ENCODE measurements around the gene SLC22A23.
A peak's percentile ranks its signal among the peaks of the same experiment; 100 is the strongest.

The SLC22A23 gene

GRCh38 chr6:3324262-3324942, 132.4 kb downstream of the SLC22A23 start:
- H3K9me3 Mint-ChIP-seq (ENCODE audit: low read depth) = no peaks in the 10 kb centered on the region
- peaks cover 2% of the 10 kb centered on the region for H3K36me3 Mint-ChIP-seq
- no peak overlapping the region for H3K4me3 Mint-ChIP-seq
- H3K27ac Mint-ChIP-seq = no peak overlapping the region
- no peaks in the 10 kb centered on the region for H3K27me3 Mint-ChIP-seq
- H3K4me1 Mint-ChIP-seq (ENCODE audit: low read depth) = peaks cover 11% of the 10 kb centered on the region

GRCh38 chr6:3323696-3324261, 133.1 kb downstream of the SLC22A23 start:
- peaks cover 18% of the 10 kb centered on the region for H3K4me1 Mint-ChIP-seq (ENCODE audit: low read depth)
- no peaks in the 10 kb centered on the region for H3K27me3 Mint-ChIP-seq
- H3K27ac Mint-ChIP-seq = no peak overlapping the region
- peaks cover 2% of the 10 kb centered on the region for H3K36me3 Mint-ChIP-seq
- H3K4me3 Mint-ChIP-seq = no peak overlapping the region
- H3K9me3 Mint-ChIP-seq (ENCODE audit: low read depth) = no peaks in the 10 kb centered on the region

- Mint-ChIP-seq H3K4me1 (ENCODE audit: low read depth) (peaks cover 24% of the 10 kb centered on the region), H3K4me3 (no peak overlapping the region), H3K36me3 (peaks cover 2% of the 10 kb centered on the region), H3K27ac (no peak overlapping the region), H3K9me3 (ENCODE audit: low read depth) (no peaks in the 10 kb centered on the region), H3K27me3 (no peaks in the 10 kb centered on the region)
Observed at GRCh38 chr6:3323148-3323547, 133.7 kb downstream of the SLC22A23 start.

- Mint-ChIP-seq H3K27me3 (no peaks in the 10 kb centered on the region), H3K4me1 (ENCODE audit: low read depth) (peaks cover 31% of the 10 kb centered on the region)
Observed at GRCh38 chr6:3322366-3322890, 134.4 kb downstream of the SLC22A23 start.

GRCh38 chr6:3321875-3322274, 135.0 kb downstream of the SLC22A23 start:
- Mint-ChIP-seq H3K4me3 (no peak overlapping the region), H3K4me1 (ENCODE audit: low read depth) (peaks cover 35% of the 10 kb centered on the region), H3K9me3 (ENCODE audit: low read depth) (no peaks in the 10 kb centered on the region), H3K36me3 (peaks cover 2% of the 10 kb centered on the region), H3K27ac (no peak overlapping the region), H3K27me3 (no peaks in the 10 kb centered on the region)

More at GRCh38 chr6:3322366-3322890, 134.4 kb downstream of the SLC22A23 start:
- H3K4me3 Mint-ChIP-seq = no peak overlapping the region
- peaks cover 2% of the 10 kb centered on the region for H3K36me3 Mint-ChIP-seq
- no peaks in the 10 kb centered on the region for H3K9me3 Mint-ChIP-seq (ENCODE audit: low read depth)
- H3K27ac Mint-ChIP-seq = no peak overlapping the region

- H3K27me3 Mint-ChIP-seq = no peaks in the 10 kb centered on the region
- H3K36me3 Mint-ChIP-seq = peaks cover 4% of the 10 kb centered on the region
- H3K9me3 Mint-ChIP-seq (ENCODE audit: low read depth) = no peaks in the 10 kb centered on the region
- H3K4me3 Mint-ChIP-seq = no peak overlapping the region
- H3K4me1 Mint-ChIP-seq (ENCODE audit: low read depth) = peaks cover 35% of the 10 kb centered on the region
- H3K27ac Mint-ChIP-seq = no peak overlapping the region
Observed at GRCh38 chr6:3321042-3321441, 135.8 kb downstream of the SLC22A23 start.

- Mint-ChIP-seq H3K27ac (no peak overlapping the region), H3K4me1 (ENCODE audit: low read depth) (peaks cover 35% of the 10 kb centered on the region), H3K9me3 (ENCODE audit: low read depth) (no peaks in the 10 kb centered on the region), H3K4me3 (no peak overlapping the region), H3K27me3 (no peaks in the 10 kb centered on the region), H3K36me3 (peaks cover 4% of the 10 kb centered on the region)
Observed at GRCh38 chr6:3320238-3320811, 136.5 kb downstream of the SLC22A23 start.

- H3K4me3 Mint-ChIP-seq = no peak overlapping the region
- no peak overlapping the region for H3K27ac Mint-ChIP-seq
- H3K27me3 Mint-ChIP-seq = no peaks in the 10 kb centered on the region
- peaks cover 31% of the 10 kb centered on the region for H3K4me1 Mint-ChIP-seq (ENCODE audit: low read depth)
- H3K36me3 Mint-ChIP-seq = peaks cover 8% of the 10 kb centered on the region
- no peaks in the 10 kb centered on the region for H3K9me3 Mint-ChIP-seq (ENCODE audit: low read depth)
Observed at GRCh38 chr6:3319610-3320200, 137.1 kb downstream of the SLC22A23 start.

- Mint-ChIP-seq H3K36me3 (peaks cover 8% of the 10 kb centered on the region), H3K27ac (peak overlapping the region; percentile 17), H3K27me3 (no peaks in the 10 kb centered on the region), H3K4me1 (ENCODE audit: low read depth) (peaks cover 27% of the 10 kb centered on the region), H3K9me3 (ENCODE audit: low read depth) (no peaks in the 10 kb centered on the region), H3K4me3 (peak overlapping the region; percentile 65)
Observed at GRCh38 chr6:3318821-3319540, 137.9 kb downstream of the SLC22A23 start.

GRCh38 chr6:3318226-3318625, 138.6 kb downstream of the SLC22A23 start:
- Mint-ChIP-seq H3K4me3 (peak overlapping the region; percentile 65), H3K9me3 (ENCODE audit: low read depth) (no peaks in the 10 kb centered on the region), H3K27me3 (no peaks in the 10 kb centered on the region), H3K36me3 (peaks cover 8% of the 10 kb centered on the region), H3K4me1 (ENCODE audit: low read depth) (peaks cover 27% of the 10 kb centered on the region), H3K27ac (peak overlapping the region; percentile 17)

- H3K9me3 Mint-ChIP-seq (ENCODE audit: low read depth) = no peaks in the 10 kb centered on the region
- H3K27me3 Mint-ChIP-seq = no peaks in the 10 kb centered on the region
- peaks cover 8% of the 10 kb centered on the region for H3K36me3 Mint-ChIP-seq
- H3K4me1 Mint-ChIP-seq (ENCODE audit: low read depth) = peaks cover 27% of the 10 kb centered on the region
- H3K4me3 Mint-ChIP-seq = peak overlapping the region; percentile 65
- no peak overlapping the region for H3K27ac Mint-ChIP-seq
Observed at GRCh38 chr6:3317741-3318211, 139.1 kb downstream of the SLC22A23 start.

GRCh38 chr6:3316818-3317217, 140.0 kb downstream of the SLC22A23 start:
- no peaks in the 10 kb centered on the region for H3K9me3 Mint-ChIP-seq (ENCODE audit: low read depth)
- peaks cover 27% of the 10 kb centered on the region for H3K4me1 Mint-ChIP-seq (ENCODE audit: low read depth)
- no peaks in the 10 kb centered on the region for H3K27me3 Mint-ChIP-seq
- H3K27ac Mint-ChIP-seq = no peak overlapping the region
- no peak overlapping the region for H3K4me3 Mint-ChIP-seq
- H3K36me3 Mint-ChIP-seq = peaks cover 6% of the 10 kb centered on the region

GRCh38 chr6:3316331-3316730, 140.5 kb downstream of the SLC22A23 start:
- Mint-ChIP-seq H3K4me1 (ENCODE audit: low read depth) (peaks cover 27% of the 10 kb centered on the region), H3K9me3 (ENCODE audit: low read depth) (no peaks in the 10 kb centered on the region), H3K27ac (no peak overlapping the region), H3K4me3 (no peak overlapping the region), H3K27me3 (no peaks in the 10 kb centered on the region), H3K36me3 (peaks cover 6% of the 10 kb centered on the region)

GRCh38 chr6:3315841-3316240, 141.0 kb downstream of the SLC22A23 start:
- Mint-ChIP-seq H3K4me1 (ENCODE audit: low read depth) (peaks cover 27% of the 10 kb centered on the region), H3K4me3 (no peak overlapping the region), H3K27ac (no peak overlapping the region), H3K9me3 (ENCODE audit: low read depth) (no peaks in the 10 kb centered on the region), H3K36me3 (peaks cover 6% of the 10 kb centered on the region), H3K27me3 (no peaks in the 10 kb centered on the region)
